NCI-H2171 (cell line): Measurements from ENCODE around the gene KBTBD12.
A peak's percentile ranks its signal among the peaks of the same experiment; 100 is the strongest.
"Not testable (repeated sequence)": the region's sequence is repeated elsewhere in the genome, so short reads cannot be mapped to it uniquely, and the experiment has no call there.

ENCODE experiments used
- DNase-seq: peaks from one replicate; lab custom pipeline; 2025; lab: John Stamatoyannopoulos, UW

Gene KBTBD12, protein sequence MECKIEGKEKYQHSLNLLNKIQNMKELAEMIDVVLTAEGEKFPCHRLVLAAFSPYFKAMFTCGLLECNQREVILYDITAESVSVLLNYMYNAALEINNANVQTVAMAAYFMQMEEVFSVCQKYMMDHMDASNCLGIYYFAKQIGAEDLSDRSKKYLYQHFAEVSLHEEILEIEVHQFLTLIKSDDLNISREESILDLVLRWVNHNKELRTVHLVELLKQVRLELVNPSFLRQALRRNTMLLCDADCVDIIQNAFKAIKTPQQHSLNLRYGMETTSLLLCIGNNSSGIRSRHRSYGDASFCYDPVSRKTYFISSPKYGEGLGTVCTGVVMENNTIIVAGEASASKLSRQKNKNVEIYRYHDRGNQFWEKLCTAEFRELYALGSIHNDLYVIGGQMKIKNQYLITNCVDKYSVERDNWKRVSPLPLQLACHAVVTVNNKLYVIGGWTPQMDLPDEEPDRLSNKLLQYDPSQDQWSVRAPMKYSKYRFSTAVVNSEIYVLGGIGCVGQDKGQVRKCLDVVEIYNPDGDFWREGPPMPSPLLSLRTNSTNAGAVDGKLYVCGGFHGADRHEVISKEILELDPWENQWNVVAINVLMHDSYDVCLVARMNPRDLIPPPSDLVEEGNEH

DNA sequence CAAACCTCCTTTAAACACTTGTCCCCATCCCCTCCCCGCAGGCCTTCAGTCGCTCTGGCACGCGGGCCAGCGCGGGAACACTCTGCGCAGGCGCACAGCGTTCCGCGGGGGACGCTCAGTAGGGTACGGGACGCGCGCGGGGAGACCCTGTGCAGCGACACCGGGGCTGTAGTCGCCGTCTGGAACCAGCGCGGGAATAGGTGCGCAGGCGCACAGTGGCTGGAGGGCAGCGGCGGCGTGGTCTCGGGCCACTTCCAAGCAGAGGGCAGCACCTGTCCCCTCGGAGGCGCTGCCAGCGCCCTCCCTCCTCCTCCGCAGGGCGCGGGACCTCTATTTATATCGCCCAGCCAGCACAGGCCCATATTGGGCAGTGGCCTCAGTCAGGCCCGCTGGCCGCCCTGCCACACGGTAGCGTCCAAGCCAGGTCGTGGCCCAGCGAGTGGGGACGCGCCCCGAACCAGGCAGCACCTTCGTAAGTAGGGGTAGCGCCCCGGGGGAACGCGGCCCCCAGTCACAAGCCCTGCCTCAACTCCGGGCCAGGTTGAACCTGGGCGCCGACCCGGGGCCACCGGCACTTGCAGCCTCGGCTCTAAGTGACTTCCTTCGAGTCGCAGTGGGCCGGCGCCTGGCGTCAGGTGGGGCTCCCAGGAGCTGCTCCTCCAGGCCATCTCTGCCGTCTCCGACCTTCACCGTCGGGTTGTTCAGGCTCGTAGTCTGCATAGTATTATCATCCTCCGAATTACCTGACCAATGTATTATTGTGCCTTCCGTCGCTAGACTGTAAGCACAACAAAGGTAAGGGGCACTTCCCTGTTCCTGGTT lies at the start of gene KBTBD12:
KBTBD12 (plus strand) TSS at position 118 of the 822 bp plus-strand sequence. CDS start 7,830 bp downstream, outside the sequence.
- no peak for DNase-seq

DNA sequence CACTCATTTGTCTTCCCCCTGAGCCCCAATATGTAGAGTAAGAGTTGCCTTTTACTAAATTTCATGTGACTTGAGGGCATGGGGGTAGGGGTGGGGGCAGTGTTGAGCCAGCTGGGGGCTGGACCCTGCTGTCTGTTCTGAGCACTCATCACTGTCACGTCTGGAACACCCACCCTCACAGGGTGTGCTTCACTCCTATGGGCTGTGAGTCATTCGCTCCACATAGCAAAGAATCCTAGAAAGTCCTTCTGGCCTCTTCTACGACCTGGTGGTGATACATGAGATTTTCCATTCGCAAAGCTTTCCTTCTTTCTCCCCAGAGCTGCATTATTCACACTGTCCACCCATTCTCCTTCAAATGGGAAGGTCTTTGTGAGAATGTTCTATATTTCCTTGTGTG lies 49.1 kb upstream of the KBTBD12 start:
- DNase-seq: no peak

DNA sequence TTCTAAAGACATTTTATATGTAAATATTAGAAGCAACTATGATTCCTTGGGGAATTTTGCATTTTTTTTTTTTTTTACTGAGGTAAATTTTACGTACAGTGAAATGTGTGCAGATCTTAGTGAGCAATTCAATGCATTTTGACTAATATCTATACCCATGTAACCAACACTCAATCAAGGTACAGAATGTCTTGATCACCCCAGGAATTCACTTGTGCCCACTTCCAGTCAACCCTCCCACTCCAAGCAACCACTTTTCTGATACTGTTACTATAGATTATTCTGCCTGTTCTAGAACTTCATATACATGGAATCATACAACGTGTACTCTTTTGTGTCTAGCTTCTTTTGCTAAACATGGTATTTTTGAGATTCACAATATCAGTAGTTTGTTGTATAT lies 47.6 kb upstream of the KBTBD12 start:
- no peak for DNase-seq

DNA sequence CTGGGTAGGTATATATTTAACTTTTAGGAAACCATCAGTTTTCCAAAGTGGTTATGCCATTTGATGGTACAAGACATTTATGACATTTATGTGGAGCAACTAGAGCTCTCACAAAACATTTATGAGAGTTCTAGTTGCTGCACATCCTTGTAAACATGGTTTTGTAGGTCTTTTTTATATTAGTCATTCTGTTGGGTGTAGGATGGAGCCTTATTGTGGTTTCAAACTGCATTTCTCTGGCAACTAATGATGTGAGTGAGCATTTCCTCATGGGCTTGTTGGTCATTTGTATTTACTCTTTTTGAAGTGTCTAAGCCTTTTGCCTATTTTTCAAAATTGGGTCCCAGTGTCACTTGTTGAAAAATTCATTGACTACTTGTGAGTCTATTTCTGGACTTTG lies 47.0 kb upstream of the KBTBD12 start:
- no peak for DNase-seq

DNA sequence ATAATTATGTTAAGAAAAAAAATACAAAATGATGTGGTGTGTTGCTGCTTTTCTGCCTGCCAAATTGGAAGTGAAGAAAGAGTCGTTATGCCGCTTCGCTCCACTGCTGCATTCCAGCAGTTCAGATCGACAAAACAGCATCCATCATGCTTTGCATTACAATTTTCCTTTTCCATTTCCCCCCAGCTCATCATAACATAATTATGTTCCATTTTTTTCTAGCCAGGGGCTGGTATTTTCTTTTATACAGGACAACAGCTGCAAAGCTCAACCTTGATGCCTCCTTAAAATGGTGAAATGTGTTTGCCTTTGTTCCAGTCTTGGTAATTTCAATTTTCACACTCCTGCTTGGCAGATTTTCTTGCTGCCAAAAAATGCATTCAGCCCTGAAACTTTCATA lies 44.9 kb upstream of the KBTBD12 start:
- DNase-seq: no peak

DNA sequence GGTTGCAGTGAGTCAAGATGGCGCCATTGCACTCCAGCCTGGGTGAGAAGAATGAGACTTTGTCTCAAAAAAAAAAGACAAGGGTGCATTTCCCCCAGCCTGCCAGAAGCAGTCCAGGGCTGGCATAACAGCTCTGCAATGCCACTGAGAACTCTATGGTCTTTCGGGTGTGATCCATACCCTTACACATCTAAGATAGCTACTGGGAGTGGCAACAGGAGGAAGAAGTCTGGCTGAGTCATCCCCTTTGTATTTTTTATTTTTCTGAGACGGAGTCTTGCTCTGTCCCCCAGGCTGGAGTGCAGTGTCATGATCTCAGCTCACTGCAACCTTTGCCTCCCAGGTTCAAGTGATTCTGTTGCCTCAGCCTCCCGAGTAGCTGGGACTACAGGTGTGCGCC lies 40.9 kb upstream of the KBTBD12 start:
- not testable (repeated sequence) for DNase-seq

GRCh38 chr3:127881586-127881985 lies 33.4 kb upstream of the KBTBD12 start:
- DNase-seq: no peak

- no peak for DNase-seq
Measured at GRCh38 chr3:127884041-127884440, 31.0 kb upstream of the KBTBD12 start.

DNA sequence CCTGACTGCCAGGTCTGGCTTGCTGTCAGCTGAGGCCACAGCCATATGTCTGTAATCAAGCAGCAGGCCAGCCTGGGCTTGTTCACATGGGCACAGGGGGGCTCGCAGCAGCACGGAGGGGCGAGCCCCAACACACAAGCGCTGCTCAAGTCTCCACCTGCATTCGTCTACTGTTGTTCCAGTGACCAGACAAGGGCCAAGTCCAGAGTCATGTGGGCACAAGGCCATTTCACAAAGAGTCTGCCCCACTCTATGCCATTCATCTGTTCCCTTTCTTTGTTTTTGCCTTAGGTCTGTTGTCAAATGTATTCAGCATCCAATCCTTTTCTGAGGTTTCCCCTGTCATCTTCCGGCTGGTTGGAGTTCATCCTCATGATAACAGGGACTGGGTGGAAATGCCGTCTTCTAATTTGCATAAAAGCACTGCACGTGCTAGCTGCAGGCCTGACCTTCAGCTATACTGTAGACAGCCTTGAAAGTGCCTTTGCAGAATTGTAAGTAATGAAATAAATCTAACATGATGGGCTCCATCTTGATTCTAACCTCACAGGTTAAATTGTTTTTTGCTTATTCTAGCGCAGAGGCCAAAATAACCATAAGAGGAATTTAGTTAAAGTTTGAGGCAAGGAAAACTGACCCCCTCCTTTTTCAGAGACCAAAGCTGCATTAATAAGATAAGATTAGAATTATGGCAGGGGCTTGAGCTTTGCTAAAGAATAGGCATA lies 28.6 kb upstream of the KBTBD12 start:
- DNase-seq: peak; percentile 89

DNA sequence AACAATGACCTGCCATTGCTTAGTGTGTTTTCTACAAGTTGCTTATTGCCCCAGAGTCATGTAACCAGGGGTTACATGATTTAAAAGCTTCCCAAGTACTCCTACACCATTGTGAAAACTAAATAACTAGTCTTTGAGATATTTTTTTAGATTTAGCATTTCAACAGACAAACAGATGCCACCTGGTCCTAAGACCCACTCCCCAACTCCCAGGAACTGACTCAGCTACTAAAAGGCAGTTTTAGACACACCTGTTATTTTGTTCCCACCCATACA lies 28.1 kb upstream of the KBTBD12 start:
- DNase-seq: no peak

- DNase-seq: no peak
Measured at GRCh38 chr3:127887321-127887720, 27.7 kb upstream of the KBTBD12 start.

GRCh38 chr3:127888156-127888555 lies 26.9 kb upstream of the KBTBD12 start:
- DNase-seq: no peak

DNA sequence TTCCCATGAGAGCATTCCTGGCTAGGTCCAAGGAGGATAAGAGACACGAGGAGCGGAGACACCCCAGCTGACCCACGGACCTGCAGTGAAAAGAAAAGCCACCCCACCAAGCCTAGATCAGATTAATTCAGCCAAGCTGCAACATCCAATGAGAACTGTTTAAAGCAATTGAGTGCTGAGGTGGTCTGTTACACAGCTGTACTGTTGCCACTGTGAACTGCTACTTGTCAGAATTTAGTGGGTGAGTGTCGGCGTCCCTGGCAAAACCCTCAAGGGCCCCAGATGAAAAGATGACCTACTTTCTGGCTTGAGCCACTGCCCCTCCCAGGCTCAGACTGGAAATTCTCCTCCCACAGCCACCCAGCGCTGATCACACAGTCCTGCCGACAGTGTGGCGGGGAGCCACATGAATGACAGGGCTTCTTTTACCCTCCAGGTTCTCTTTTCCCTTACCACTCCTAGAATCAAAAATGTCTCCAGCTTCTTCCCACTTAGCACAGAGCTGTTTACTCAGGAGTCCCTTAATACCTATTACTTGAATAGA lies 26.4 kb upstream of the KBTBD12 start:
- no peak for DNase-seq

- no peak for DNase-seq
Measured at GRCh38 chr3:127889461-127889863, 25.6 kb upstream of the KBTBD12 start.

- DNase-seq: no peak
Measured at GRCh38 chr3:127889976-127890650, 24.9 kb upstream of the KBTBD12 start.

DNA sequence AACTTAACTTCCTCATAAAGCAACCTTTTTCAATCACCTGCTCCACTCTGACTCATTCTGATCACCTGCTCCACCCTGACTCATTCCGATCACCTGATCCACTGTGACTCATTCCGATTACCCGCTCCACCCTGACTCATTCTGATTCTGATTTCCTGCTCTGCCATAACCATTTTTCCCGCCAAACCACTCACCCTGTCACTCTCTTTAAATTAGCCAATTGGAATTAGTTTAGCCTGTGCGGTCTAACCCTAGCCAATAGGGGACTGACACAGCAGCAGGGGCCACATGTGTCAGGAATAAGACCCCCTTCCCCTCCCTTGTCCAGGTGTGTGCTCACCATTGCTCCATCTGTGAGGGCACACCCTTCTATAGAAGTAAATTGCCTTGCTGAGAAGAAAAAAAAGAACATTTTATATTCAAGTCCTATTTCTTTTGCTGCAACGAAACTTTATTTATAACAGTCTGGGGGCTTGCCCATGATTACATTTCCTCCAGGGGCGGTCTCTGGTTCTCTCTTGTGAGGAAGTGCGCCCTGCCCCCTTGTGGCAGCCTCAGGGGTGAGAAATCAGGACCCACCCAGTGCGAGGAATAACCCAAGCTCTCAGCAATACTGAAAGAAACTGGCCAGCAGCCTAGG lies 24.3 kb upstream of the KBTBD12 start:
- not testable (repeated sequence) for DNase-seq

GRCh38 chr3:127894481-127894880 lies 20.6 kb upstream of the KBTBD12 start:
- DNase-seq: no peak

DNA sequence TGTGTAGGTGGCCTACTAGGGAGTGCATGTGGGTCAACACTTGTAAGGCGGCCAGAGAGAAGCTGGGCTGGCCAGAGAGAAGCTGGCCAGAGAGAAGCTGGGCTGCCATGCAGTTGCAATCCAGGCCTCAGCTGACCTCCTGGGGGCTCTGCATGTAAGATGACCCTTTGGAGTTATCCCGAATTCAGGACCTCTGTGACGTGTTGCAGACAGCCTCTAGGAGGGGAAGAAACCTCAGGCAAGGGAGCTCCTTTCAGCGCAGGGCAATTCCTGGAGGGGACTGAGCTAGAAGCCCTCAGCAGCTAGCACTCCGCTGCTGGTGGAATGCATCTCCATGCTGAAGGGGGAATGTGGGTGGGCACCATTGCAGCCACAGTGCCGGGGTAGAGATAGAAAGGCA lies 15.8 kb upstream of the KBTBD12 start:
- DNase-seq: no peak

DNA sequence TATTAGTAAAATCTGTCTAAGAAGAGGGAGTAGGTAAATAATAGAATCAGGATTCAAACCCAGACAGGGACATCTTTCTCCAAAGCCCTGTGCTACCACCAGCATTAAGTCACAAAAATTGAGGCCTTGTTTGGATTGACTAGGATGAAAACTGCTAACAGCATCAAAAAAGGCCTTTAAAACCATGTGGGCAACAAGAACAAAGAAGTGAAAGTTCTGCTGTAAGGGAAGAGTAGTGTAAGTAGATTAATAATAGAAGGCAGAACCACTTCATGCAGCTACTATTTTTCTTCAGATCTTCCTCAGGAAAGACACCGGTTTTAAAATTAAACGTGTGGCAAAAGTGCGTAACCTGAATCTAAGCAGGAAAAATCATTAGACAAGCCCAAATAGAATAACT lies 15.3 kb upstream of the KBTBD12 start:
- DNase-seq: no peak

- DNase-seq: no peak
Measured at GRCh38 chr3:127900536-127900935, 14.5 kb upstream of the KBTBD12 start.

DNA sequence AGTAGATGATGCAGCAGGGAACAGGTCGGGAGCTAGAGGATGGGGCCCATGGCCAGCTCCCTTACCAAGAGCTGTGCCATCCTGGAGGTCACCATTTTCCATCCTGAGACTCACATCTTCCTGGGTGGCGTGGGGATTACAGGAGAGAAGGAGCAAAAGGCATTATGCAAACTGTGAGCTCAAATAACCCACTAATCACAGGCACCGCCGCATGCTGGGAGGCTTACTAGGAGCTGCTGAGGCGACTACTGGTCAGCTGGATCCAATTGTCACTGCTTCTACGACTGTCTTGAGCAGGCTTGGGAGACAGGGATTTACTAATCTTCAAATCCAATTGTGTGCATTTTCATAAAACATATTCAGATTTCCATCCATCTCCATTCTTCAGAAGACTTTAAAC lies 12.5 kb upstream of the KBTBD12 start:
- DNase-seq: no peak
